Nephron (organoid): ENCODE measurements around the gene ZNF286A.
"Not testable (repeated sequence)": the region's sequence is repeated elsewhere in the genome, so short reads cannot be mapped to it uniquely, and the experiment has no call there.

Experiments used
- H3K27ac Mint-ChIP-seq, 3 experiments: 2 replicates each; pipeline ENCODE4 v1.8.0; 2020; ENCODE audit warnings: mixed read lengths in 3 of 3, mild to moderate bottlenecking in 2 of 3, moderate library complexity in 1 of 3
- H3K27me3 Mint-ChIP-seq: 2 replicates; pipeline ENCODE4 v1.8.0; 2021; ENCODE audit warnings: low read depth, mild to moderate bottlenecking, moderate library complexity, mixed read lengths
- H3K36me3 Mint-ChIP-seq: 2 replicates; pipeline ENCODE4 v1.8.0; 2020; ENCODE audit warnings: low read depth, mixed read lengths
- H3K4me1 Mint-ChIP-seq: 2 replicates; pipeline ENCODE4 v1.8.0; 2020; ENCODE audit warnings: mixed read lengths
- H3K4me3 Mint-ChIP-seq, 3 experiments: 2 replicates each; pipeline ENCODE4 v1.8.0; 2020; ENCODE audit warnings: mild to moderate bottlenecking in 3 of 3, mixed read lengths in 3 of 3, moderate library complexity in 2 of 3
- H3K9me3 Mint-ChIP-seq: 2 replicates; pipeline ENCODE4 v1.8.0; 2020; ENCODE audit warnings: mixed read lengths
- TF ChIP-seq, protein P1 (sequence below), 3 experiments: fragments of 200-600 bp; sonication (generic); IDR thresholded peaks; one replicate each; pipeline ENCODE4 v1.5.0; 2021; ENCODE audit warnings: antibody characterized with exemption in 3 of 3; ENCODE audit not compliant: unreplicated experiment in 3 of 3

ZNF286A gene

DNA sequence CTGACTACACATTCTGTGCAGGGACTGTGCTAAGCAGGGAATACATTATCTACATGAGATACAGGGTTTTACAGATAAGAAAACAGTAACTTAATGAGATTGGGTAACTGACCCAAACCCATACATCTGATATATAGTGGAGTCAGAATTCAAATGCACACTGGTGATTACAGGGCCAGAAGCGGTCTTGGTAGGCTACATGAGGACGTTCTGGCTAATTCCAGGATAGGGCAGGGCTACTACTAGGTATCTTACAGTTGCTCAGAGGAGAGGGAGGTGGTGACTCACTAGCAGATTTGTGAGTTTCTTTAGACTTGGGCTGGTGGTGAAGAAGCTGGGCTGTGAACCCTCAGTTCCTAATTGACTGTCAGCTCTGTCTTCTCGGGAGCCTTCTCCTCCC lies 36.9 kb upstream of the ZNF286A start:
- H3K4me3 Mint-ChIP-seq, result no peak overlapping the region
- TF ChIP-seq, protein P1, sequence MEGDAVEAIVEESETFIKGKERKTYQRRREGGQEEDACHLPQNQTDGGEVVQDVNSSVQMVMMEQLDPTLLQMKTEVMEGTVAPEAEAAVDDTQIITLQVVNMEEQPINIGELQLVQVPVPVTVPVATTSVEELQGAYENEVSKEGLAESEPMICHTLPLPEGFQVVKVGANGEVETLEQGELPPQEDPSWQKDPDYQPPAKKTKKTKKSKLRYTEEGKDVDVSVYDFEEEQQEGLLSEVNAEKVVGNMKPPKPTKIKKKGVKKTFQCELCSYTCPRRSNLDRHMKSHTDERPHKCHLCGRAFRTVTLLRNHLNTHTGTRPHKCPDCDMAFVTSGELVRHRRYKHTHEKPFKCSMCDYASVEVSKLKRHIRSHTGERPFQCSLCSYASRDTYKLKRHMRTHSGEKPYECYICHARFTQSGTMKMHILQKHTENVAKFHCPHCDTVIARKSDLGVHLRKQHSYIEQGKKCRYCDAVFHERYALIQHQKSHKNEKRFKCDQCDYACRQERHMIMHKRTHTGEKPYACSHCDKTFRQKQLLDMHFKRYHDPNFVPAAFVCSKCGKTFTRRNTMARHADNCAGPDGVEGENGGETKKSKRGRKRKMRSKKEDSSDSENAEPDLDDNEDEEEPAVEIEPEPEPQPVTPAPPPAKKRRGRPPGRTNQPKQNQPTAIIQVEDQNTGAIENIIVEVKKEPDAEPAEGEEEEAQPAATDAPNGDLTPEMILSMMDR (IDR thresholded peaks at IDR 0.05; ENCODE audit: unreplicated experiment in 3 of 3), result no peak
- peaks cover 24% of the 10 kb centered on the region for H3K4me1 Mint-ChIP-seq
- H3K9me3 Mint-ChIP-seq, result no peaks in the 10 kb centered on the region
- H3K27ac Mint-ChIP-seq, result peak overlapping the region in 2 of 3 experiments; percentile 5 to 61
- no peaks in the 10 kb centered on the region for H3K27me3 Mint-ChIP-seq
- peaks cover 26% of the 10 kb centered on the region for H3K36me3 Mint-ChIP-seq

DNA sequence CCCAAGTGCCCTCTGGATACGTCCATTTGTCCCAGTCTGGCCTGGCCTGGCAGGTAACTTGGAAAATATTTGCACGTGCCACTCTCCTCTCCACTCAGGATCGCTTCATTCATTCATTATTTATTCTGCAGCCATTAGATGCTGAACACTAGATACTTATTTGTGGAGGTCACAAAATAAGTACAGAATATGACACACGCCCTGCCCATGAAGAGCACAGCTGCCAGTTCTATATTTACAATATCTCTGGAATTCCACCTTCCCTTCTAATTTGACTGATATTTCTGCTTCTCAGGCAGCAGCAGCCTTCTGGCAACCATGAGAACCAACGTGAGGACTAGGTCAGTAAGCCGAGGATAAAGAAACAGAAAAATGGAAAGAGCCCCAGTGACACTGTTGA lies 36.4 kb upstream of the ZNF286A start:
- no peak overlapping the region for H3K27ac Mint-ChIP-seq
- H3K36me3 Mint-ChIP-seq, result peaks cover 31% of the 10 kb centered on the region
- no peaks in the 10 kb centered on the region for H3K9me3 Mint-ChIP-seq
- H3K4me3 Mint-ChIP-seq, result no peak overlapping the region
- H3K27me3 Mint-ChIP-seq, result no peaks in the 10 kb centered on the region
- TF ChIP-seq, protein P1 (IDR thresholded peaks at IDR 0.05; ENCODE audit: unreplicated experiment in 3 of 3), result no peak
- peaks cover 24% of the 10 kb centered on the region for H3K4me1 Mint-ChIP-seq

DNA sequence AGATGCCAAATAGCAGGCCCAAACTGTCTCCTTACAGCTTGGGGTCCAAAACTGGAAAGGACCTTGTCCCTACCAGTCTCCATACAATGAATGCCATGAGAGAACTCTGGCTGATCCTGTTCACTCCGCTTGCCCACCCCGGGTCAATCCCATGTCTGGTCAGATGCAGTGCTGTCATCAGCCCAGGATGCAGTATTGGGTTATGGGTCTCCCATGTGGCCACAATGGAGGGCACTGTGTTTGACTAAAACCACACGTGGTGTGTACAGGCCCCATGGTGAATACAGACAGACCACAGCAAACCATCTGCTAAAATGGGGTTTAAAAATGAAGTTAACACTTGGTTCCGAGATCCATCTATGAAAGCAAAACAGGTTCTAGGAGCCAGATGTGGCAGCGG lies 35.9 kb upstream of the ZNF286A start:
- Mint-ChIP-seq H3K4me3 (no peak overlapping the region), H3K9me3 (no peaks in the 10 kb centered on the region), H3K27ac (no peak overlapping the region), H3K4me1 (peaks cover 24% of the 10 kb centered on the region), H3K36me3 (peaks cover 35% of the 10 kb centered on the region), H3K27me3 (no peaks in the 10 kb centered on the region)
- TF ChIP-seq, protein P1 (IDR thresholded peaks at IDR 0.05; ENCODE audit: unreplicated experiment in 3 of 3), result no peak

DNA sequence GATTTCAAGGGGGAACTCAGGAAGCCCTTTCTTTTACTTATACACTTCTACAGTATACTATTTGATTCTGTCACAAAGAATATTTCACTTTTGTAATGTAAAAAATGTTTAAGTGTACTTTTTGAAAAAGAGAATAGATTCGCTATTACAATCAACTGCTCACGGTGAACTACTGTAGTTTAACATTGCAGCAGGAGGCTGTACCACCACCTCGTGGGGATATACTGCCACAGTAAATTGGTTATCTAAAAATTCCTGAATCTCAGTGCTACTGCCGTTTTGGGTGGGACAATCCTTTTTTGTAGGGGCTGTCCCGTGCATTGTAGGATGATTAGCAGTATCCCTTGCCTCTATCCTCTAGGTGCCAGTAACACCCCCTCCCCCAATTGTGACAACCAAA lies 30.0 kb upstream of the ZNF286A start:
- H3K27ac Mint-ChIP-seq, H3K4me3 Mint-ChIP-seq, H3K27me3 Mint-ChIP-seq, H3K9me3 Mint-ChIP-seq, H3K4me1 Mint-ChIP-seq: not testable (repeated sequence)
- peaks cover 25% of the 10 kb centered on the region for H3K36me3 Mint-ChIP-seq

DNA sequence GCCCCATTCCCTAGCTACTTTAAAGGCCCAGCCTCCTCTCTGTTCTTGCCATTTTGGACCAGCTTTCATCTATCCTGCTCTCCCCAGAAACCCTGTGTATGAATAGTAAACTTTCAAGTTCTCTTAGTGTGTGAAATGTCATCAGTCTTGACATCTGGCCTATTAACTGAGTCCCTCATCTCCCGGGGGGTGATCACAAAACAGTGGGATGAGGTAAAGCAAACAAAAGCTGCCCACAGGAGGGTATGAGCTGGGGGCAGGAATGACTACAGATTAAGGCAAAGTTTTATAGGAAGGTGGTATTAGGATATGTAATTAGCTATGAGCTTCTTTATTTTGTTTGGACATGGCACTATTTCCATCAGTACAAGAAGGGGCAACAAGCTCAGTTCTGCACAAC lies 24.9 kb upstream of the ZNF286A start:
- not testable (repeated sequence) for H3K27me3 Mint-ChIP-seq, H3K4me3 Mint-ChIP-seq, H3K27ac Mint-ChIP-seq, H3K9me3 Mint-ChIP-seq, H3K4me1 Mint-ChIP-seq
- peaks cover 32% of the 10 kb centered on the region for H3K36me3 Mint-ChIP-seq

DNA sequence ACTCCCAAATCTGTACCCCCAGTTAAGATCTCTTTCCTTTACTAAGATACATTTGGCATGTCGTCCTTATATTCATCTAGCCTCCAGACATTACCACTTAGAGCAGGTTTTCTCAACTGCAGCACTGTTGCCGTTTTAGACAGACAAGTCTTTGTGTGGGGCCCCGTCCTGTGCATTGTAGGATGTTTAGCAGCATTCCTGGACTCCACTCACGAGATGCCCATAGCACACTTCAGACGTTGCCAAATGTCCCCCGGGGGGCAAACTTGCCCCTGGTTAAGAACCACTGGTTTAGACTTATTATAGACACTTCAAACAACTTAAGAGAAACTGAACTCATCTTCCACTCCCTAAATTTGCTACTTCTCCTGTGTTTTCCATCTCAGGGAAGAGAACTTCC lies 23.6 kb upstream of the ZNF286A start:
- not testable (repeated sequence) for H3K9me3 Mint-ChIP-seq, H3K4me3 Mint-ChIP-seq, H3K27ac Mint-ChIP-seq, H3K27me3 Mint-ChIP-seq, H3K4me1 Mint-ChIP-seq
- H3K36me3 Mint-ChIP-seq, result peaks cover 38% of the 10 kb centered on the region

DNA sequence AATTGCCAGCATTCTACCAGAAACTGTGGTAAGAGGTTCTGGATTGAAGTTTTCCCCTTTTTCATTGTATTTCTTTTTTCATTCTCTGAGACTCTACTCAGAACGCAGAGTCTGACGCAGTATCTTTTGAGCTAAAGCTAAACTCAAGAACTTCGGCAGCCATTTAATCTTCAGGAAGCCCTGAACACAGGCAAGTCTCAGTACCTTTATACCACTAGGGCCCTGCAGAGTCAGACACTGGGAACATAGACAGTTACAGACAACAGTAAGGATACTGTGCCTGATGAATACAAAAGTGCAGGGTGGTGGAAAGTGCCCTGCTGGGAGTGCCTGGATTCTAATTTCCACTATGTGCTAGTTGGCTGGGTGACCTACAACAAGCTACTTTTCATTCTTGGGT lies 16.4 kb upstream of the ZNF286A start:
- Mint-ChIP-seq H3K36me3 (peaks cover 13% of the 10 kb centered on the region), H3K4me3 (peak overlapping the region; percentile 91 to 95 (median 93)), H3K4me1 (peaks cover 20% of the 10 kb centered on the region)
- H3K9me3 Mint-ChIP-seq, H3K27me3 Mint-ChIP-seq, H3K27ac Mint-ChIP-seq: not testable (repeated sequence)

DNA sequence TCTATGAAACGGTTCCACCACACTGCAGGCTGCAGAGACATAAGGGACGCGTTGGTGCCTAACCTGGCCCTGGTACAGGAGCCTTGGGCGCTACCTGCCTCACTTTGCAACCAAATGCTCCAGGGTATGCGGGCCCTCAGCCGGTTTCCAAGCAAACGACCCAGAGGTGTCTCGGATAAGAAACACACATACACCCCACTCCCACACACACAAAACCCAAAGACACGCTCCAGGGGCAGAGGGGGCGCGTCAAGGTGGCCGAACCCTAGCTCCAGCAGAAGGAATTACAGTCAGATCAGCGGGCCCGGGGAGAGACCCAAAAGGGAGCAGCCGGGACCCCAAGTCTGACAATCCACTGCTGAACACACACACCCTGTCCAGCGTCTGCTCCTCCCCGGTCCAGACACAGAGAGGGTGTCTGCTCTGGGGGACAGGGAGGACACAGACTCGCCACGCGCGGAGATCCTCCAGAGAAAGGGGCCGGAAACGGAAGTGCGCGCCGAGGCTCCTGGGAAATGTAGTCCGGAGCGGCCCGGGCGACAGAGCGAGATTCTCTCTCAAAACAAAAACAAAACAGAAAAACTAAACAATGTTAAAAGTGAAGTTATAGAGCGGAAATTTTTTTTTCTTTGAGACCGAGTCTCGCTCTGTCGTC lies 15.6 kb upstream of the ZNF286A start, which contains the start of gene TRIM16:
TSS of gene TRIM16 (minus strand) at position 488 of the 655 bp plus-strand sequence. CDS start 32,702 bp downstream, outside the sequence.
- H3K9me3 Mint-ChIP-seq, H3K36me3 Mint-ChIP-seq, H3K27me3 Mint-ChIP-seq: not testable (repeated sequence)
- Mint-ChIP-seq H3K27ac (peak within 1 kb of the TSS; percentile 70 to 88 (median 83)), H3K4me1 (peaks cover 20% of the 10 kb centered on the region), H3K4me3 (peak within 1 kb of the TSS; percentile 91 to 95 (median 93))
- TF ChIP-seq, protein P1 (IDR thresholded peaks at IDR 0.05; ENCODE audit: unreplicated experiment in 3 of 3), result peak; percentile 36 to 51 (median 41)

DNA sequence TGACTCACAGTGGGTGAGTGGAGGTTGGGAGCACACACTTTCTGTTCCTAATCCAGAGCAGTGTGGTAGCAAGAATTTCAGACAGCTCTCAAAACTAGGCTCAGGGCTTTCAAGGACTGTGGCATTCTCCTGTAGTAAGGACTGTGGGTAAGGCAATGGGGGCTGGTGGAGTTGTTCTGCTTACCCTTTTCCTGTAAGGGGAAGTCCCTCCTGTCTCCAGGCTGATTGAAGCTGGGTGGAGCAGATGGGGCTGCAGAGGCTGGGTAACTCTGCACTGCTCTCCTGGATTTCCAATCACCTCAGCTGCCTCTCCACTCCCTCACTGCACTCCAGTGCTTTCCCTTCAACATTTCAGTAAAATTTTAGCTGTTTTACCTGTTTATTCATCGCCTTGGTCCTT lies 12.1 kb upstream of the ZNF286A start:
- H3K36me3 Mint-ChIP-seq, H3K9me3 Mint-ChIP-seq, H3K27me3 Mint-ChIP-seq, H3K27ac Mint-ChIP-seq: not testable (repeated sequence)
- peaks cover 16% of the 10 kb centered on the region for H3K4me1 Mint-ChIP-seq
- peak overlapping the region; percentile 50 to 73 (median 55) for H3K4me3 Mint-ChIP-seq

DNA sequence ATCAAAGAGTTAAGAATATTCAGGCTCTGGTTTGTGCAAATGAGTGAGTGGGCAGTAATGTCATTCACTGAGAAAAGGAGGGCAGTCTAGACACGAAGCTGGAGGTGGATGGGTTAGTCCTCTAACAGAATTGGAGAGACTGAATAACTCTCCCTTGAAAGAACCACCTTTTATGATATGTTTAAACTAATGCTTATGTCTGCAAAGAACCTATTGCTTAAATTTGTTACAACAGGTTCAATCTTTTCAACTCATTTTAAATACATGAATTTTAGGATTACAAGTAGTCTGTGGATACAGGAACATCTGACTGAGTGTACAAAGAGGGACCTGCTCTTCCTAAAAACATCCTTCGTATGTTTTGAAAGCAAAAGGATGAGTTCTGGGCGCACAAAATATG lies 585 bp upstream of the ZNF286A start:
- not testable (repeated sequence) for H3K27me3 Mint-ChIP-seq, H3K9me3 Mint-ChIP-seq, H3K4me1 Mint-ChIP-seq
- Mint-ChIP-seq H3K4me3 (peak overlapping the region; percentile 86 to 93 (median 89)), H3K27ac (peak overlapping the region; percentile 91 to 93 (median 93)), H3K36me3 (peaks cover 35% of the 10 kb centered on the region)

DNA sequence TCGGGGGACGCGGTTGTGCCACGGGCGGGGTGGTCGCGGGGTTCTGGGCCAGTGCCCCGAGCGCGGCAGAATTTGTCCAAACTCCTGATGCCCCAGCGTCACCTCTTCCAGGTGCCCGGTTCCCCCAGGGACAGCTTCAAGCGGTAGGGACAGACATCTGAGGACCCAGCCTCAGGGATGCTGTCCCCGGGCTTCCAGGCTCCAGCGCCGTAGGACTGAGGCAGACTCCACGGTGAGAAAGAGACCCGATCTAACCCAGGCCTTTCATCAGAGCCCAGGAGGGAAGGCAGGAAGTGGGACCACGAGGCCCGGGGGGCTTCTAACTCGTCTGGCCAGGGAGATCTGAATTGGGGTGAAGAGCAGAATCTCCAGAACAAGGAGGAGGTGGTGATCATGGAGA lies 385 bp downstream of the ZNF286A start:
- not testable (repeated sequence) for H3K9me3 Mint-ChIP-seq, H3K27me3 Mint-ChIP-seq, H3K4me1 Mint-ChIP-seq
- H3K27ac Mint-ChIP-seq, result peak overlapping the region; percentile 91 to 93 (median 93)
- H3K4me3 Mint-ChIP-seq, result peak overlapping the region; percentile 86 to 93 (median 89)
- H3K36me3 Mint-ChIP-seq, result peaks cover 42% of the 10 kb centered on the region
